GM19025 (cell line): Measurements from ENCODE around the gene UCN2.
"Not testable (repeated sequence)": the region's sequence is repeated elsewhere in the genome, so short reads cannot be mapped to it uniquely, and the experiment has no call there.

Experiments
- ATAC-seq: cut with Tn5 transposase; IDR thresholded peaks from one replicate; pipeline ENCODE4 v1.9.1; 2021; ENCODE audit warnings: mild to moderate bottlenecking, low read depth, moderate library complexity; ENCODE audit not compliant: unreplicated experiment

UCN2 gene

GRCh38 chr3:48564022-48564421 lies 441 bp upstream of the UCN2 start:
- ATAC-seq = no peak

GRCh38 chr3:48562367-48563095 lies 1.1 kb downstream of the UCN2 start:
- ATAC-seq = no peak

GRCh38 chr3:48561045-48561736 lies 2.4 kb downstream of the UCN2 start:
- no peak for ATAC-seq

- no peak for ATAC-seq
Observed at GRCh38 chr3:48560648-48561018, 2.9 kb downstream of the UCN2 start.

- ATAC-seq = no peak
Observed at GRCh38 chr3:48558493-48559134, 5.0 kb downstream of the UCN2 start.

GRCh38 chr3:48556796-48557626 lies 6.6 kb downstream of the UCN2 start, which contains the start of gene PFKFB4:
Gene PFKFB4, minus strand, starts transcription at chr3:48556803. Its CDS starts 26 bp downstream, at chr3:48556777.
- ATAC-seq = peak; percentile 88

- no peak for ATAC-seq
Observed at GRCh38 chr3:48555949-48556795, 7.4 kb downstream of the UCN2 start.

GRCh38 chr3:48555231-48555948 lies 8.2 kb downstream of the UCN2 start:
- ATAC-seq = no peak

- ATAC-seq = no peak
Observed at GRCh38 chr3:48553886-48554845, 9.4 kb downstream of the UCN2 start.

GRCh38 chr3:48553361-48553760 lies 10.2 kb downstream of the UCN2 start:
- no peak for ATAC-seq

- ATAC-seq = no peak
Observed at GRCh38 chr3:48552111-48552951, 11.2 kb downstream of the UCN2 start.

GRCh38 chr3:48551651-48552050 lies 11.9 kb downstream of the UCN2 start:
- ATAC-seq = not testable (repeated sequence)

- ATAC-seq = no peak
Observed at GRCh38 chr3:48548729-48549705, 14.6 kb downstream of the UCN2 start.

GRCh38 chr3:48548126-48548525 lies 15.5 kb downstream of the UCN2 start:
- ATAC-seq = no peak

- no peak for ATAC-seq
Observed at GRCh38 chr3:48546203-48546829, 17.3 kb downstream of the UCN2 start.

GRCh38 chr3:48544141-48544540 lies 19.4 kb downstream of the UCN2 start:
- no peak for ATAC-seq
